ENCODE data around the gene CCL11.

CCL11 gene

DNA sequence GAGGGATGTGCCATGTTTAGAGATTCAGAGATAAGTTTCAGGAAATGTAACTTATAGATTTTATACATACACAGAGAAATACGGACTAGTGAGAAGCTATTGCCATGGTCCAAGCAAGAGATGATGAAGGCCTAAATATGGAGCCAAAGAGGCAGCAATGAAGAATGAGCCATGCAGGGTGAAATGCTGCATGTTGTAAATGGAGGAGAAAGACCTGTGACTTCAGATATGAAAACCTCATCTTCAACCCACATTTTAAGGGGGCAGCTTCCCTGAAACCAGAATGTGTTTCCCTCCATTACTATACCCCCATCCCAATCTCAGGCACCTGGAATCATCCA is 27.6 kb upstream of the CCL11 start:
- DNase-seq = no peak

DNA sequence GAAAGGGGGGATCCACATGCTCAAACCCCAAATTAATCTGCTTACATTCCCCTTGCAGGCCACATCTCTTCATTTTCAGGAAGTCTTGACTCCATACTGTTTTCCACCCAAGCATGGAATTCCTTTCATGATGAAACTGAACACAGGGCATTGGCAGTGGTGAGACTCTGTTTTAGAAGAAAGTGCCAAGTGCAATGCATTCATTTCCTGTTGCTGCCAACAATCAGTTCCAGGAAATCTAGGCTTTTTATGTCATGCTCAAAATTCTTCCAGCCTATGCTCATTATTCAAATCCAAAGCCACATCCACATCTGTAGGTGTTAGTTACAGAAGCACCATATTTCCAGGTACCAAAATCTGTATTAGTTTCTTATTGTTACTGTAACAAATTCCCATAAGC is 26.4 kb upstream of the CCL11 start:
- DNase-seq = no peak

DNA sequence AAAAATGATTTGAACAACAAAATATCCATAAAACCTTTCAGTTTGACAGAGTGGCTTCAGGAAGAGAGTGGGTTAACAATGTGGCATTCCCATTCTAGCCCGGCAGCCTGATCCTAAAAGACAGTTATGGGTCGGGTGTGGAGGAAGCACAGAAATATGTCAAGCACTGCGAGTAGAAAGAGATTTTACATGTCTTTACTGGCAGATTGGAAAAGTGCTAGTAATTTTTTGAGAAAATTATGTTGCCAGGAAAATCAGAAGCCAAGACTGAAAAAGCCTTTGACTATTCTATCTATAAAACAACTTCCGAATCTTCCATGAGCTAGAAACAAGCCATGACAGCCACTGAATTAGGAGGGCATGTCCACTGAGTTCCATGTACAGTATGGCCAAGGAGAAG is 24.7 kb upstream of the CCL11 start:
- no peak for DNase-seq

DNA sequence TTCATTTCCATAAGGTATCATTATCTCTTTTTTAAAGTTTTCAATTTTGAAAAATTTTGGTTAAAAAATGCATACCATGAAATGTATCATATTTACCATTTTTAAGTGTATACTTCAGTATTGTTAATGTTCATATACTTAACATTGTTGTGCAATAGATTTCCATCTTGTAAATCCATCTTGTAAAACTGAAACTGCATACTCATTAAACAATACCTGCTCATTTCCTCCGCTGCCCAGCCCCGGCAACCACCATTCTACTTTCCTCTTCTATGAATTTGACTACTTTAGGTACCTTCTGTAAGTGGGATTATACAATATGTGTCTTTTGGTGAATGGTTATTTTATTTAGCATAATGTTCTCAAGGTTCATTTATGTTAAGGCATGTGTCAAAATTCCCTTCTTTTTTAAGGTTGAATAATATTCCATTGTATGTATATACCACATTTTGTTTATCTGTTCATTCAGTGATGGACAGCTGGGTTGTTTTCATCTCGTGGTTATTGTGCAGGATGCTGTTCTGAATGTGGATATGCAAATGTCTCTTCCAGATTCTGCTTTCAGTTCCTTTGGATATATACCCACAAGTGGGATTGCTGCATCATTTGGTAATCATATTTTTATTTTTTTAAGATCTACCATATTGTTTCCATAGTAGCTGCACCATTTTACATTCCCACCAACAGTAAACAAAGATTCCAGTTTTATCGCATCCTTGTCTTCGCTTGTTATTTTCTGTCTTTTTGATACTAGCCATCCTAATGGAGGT is 23.8 kb upstream of the CCL11 start:
- no peak for DNase-seq

DNA sequence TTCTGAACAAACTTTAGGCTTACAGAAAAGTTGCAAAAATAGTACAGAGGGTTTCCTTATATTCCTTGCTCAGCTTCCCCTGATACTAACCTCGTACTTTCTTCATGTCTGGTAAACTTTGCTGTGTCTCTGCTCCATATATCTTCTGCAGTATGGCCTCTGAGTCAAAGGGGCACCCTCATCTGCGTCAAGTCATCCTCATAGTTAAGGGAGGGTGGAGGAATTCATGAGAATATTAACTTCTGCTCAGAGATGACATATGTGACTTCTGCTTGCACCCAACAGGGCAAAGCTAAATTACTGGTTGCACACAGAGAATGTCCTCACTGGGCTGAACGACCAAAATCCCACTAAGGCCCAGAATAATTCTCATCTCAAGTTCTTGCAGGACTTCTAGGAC is 19.8 kb upstream of the CCL11 start:
- no peak for DNase-seq

DNA sequence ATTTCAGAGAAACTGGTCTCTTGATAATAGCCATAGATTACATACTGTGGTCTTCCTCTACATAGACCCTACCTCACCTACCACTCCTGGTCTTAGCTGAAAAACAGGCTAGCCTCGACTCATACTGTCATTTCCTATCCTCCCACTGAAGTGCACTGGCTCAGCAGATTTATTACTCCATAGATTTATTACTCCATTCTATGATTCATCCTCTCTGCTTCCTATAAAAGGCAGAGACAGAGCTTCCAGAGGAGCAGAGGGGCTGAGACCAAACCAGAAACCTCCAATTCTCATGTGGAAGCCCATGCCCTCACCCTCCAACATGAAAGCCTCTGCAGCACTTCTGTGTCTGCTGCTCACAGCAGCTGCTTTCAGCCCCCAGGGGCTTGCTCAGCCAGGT is 15.6 kb upstream of the CCL11 start, which contains the start of gene CCL7:
TSS of gene CCL7 (plus strand) at position 253 of the 400 bp plus-strand sequence. CDS start at position 323, 70 bp downstream.
- no peak for DNase-seq

DNA sequence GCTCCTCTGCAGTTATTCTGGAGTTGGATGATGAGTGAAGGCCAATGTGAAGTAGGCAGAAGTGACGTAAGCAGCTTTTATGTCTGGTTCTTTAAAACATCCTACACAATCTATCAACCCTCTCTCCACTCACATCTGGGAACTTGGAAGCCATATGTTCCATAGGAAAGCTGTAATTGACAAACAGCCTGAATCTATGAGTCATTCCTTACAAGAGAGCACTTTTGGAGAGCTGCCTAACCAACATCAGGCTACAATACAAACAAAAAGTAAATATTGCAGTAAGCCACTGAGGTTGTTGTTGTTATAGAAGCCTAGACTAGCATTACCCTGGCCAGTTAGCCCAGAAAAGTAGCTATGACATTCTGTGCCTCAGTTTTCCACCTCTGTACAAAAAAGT is 9.7 kb upstream of the CCL11 start:
- DNase-seq = no peak

DNA sequence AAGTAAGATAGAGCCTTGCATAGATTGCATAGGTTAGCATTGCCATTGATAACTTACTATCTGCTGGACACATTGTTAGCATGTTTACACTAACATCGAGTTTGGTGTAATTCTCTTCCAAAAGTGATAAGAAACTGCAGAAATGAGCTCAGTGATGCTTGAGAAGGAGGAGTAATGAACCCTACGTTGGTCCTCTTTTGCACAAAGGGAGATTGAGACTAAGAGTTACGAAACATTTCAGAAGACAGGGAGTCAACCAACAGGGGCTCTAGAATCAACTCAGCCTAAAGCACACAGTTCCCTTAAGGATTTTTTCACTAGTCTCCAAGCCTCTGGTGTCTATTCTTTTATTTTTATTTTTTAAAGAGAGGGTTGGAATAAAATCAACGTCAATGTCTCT is 8.7 kb upstream of the CCL11 start:
- DNase-seq = no peak

DNA sequence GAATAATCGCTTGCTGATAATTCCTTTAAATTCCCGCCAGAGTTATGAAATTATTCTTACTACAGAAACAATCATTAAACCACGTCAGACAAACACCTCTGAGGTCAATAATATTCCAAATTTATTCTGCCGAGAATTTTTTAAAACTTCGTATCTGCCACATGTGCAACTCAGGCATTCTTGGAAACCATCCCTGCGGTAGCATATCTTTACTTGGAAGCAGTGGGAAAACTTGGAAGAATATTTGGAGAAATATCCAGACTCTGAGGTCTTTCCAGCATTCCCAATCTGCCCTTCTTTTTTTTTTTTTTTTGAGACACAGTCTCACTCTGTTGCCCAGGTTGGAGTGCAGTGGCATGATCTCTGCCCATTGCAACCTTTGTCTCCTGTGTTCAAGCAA is 2.0 kb upstream of the CCL11 start:
- DNase-seq = no peak

DNA sequence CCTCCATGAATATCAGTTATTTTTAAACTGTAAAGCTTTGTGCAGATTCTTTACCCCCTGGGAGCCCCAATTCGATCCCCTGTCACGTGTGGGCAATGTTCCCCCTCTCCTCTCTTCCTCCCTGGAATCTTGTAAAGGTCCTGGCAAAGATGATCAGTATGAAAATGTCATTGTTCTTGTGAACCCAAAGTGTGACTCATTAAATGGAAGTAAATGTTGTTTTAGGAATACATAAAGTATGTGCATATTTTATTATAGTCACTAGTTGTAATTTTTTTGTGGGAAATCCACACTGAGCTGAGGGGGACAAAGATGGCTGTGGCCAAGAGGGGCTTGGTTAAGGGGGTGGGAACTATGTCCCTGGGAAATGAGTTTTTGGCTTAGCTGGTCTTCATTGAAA is 2.3 kb downstream of the CCL11 start:
- no peak for DNase-seq

DNA sequence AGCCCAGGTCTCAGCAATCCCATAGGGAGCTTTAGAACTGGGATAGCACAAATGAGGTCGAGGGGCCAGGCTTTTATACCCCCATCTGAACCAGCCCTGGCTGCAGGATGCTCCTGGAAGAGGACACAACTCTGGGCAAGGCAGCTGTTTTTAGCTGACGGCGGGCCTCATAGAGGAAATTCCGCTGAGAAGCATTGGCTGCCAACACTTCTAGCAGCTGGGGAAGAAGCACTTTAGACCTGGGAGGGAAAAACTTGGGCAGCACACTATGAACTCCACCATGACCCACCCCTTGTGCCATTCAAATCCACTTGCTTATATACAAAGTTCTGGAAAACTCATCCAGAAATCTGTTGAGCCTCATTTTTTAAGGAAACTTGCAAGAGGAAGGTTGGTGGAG is 5.0 kb downstream of the CCL11 start:
- no peak for DNase-seq

DNA sequence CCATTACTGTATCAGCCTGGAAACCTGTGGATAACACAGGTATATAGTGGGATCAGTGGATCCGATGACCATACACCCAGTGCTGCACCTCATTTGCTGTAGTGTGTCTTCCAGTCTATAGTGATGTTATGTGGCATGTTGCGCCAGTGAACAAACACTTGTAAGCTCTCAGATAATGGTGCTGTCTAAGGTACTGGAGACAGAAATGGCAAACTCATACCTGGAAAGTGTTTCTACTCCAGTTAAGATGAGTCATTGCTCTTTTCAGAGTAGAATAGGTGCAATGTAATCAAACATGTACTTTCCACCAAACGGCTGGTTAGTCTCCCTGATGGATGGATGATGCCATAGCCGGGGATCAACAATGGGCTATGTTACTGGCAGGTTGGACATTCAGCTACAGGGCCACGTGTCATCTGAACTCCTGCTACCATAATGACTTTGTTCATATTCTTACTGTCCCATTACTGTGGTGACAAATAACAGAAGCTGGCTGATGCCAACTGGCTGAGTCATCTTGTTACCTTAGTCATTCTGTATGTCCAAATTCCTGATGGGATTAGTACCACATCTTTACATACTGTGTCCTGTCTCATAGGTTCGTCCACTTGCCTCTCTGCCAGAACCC is 6.3 kb downstream of the CCL11 start:
- no peak for DNase-seq

DNA sequence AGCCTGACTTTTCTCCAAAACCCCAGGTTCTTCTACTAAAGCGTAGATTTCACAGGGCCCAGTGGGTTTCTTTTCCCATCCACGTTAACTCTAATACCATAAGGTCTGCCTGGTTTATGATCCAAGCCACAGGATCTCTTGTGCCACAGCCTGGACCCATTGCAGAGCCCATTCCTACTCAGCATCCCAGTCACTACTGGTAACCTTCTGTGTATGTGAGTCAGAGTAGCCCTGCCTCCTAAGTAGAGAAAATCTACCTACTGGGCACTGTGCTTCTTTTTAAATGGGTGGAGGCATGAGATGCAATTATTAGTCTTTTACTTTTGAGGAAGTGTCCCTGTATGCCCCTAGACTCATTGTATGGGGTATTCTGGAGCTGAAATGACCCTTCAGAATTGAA is 13.5 kb downstream of the CCL11 start:
- no peak for DNase-seq

DNA sequence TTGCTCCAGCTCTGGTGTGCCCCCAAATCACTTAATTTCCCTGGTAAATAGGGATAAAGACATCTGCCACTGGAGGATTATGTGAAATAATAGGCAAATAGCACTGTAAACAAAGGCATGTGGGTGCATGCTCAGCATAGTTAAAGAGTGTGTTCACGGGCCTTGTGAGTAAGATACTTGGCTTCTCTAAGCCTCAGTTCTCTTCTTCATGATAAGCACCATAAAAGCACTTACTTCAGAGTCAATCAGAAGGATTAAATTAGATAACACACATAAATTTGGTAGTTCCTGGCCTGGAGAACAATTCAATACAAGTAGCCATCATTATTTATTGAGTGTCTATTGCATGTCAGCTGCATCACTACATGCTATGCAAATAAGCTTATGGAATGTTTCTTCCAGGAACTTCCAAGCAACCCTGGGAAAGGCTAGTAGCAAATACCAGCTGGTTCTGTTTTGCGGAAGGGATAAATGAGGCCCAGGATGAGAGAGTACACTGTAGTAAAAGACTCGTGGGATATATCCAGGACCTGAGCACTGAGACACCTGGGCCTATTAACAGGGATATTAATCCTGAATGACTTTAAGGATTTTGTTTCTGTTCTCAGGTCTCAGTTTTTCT is 14.5 kb downstream of the CCL11 start:
- DNase-seq = no peak

DNA sequence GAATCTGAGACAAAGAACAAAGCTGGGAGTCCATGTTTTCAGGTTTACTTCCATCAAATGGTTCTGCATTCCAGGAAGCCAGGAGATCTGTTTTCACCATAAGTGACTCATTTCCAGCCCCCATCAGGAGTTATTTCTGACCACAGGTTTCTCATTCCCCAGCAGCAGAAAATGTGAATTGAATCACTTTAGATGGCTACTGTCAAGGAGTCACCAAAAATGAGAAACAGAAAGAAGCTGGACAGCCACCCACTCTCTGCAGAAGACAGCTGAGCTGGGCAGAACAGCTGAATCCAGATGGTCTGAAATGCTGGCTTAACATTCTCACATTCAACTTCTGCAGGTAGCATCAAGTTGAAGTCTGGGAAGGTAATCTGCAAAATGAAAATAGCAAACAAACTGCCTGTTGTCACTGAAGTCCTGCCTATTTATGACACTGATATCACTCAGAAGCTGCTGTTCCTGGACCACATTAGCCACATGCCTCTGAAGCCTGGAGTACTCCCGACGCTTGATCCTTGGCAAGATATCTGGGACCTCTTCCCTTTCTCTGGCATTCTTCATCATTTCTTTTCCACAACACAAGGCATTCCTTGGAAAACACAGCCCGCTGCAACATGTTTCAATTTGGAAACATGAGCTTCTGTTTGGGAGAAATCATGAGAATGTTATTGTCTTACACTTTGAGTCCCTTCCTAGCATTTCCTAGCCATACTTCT is 15.3 kb downstream of the CCL11 start:
- DNase-seq = no peak

DNA sequence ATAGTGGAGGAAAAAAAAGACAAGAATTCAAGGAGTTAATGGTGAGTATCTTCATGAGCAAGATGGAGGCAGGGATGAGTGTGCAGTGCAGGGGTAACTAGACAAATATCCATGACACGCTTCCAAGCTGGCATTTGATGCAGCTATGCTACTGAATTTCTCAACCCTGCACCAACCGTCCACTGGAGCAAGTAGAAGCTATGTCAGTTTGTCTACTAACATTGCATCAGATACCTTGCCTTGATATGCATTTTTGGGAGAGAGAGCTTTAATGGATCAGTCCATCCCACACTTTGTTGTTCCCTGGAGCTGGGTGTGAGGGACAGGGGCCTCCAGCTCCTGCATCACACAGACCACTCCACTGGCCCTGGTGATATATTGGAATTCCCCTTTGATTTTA is 16.4 kb downstream of the CCL11 start:
- DNase-seq = no peak

DNA sequence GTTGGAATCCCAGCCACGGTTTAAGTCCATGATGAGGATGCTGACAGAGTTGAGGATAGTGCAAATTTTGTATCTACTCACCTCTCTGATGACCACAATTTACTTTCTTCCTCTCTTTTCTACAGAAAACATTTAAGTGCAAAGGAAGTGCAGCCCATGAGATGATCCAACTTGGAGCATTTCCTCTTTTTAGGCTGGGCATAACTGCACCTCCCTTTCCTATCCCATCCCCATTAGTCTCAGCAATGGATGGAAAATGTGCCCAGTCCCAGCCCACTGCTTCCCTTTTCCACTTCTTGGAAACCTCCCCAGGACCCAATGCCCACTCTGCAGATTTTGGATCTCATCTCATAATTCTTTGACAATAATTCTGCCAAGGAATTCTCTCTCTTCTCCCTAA is 17.1 kb downstream of the CCL11 start:
- no peak for DNase-seq

DNA sequence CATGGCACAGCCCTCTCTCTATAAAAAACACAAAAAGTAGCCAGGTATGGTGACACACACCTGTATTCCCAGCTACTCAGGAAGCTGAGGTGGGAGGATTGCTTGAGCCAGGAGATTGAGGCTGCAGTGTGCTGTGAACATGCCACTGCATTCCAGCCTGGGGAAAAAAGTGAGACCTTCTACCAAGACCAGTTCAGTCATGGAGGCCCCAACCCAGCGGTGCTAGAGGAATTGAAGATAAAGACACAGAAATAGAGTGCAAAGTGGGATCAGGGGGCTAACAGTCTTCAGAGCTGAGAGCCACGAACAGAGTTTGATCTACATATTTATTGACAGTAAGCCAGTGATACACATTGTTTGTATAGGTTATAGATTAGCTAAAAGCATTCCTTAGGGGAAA is 18.1 kb downstream of the CCL11 start:
- no peak for DNase-seq

DNA sequence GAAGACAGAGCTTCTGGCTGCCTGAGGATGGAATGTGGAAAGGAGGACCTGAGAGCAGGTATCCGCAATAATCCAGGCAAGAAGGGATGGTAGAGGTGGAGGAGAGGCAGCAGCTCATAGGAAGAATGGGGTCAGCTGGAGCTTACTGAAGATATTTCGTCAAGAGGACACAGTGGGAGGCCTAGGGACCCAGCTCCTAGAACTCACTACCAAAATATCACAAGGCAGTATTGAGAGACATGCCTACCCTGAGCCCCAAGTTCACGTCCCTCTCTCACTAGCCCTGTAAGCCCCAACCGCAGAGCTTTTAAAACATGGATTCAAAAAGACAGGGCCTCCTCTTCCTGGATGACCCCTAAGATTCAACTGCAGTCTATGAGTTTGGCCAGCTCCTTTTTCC is 19.5 kb downstream of the CCL11 start:
- DNase-seq = no peak

DNA sequence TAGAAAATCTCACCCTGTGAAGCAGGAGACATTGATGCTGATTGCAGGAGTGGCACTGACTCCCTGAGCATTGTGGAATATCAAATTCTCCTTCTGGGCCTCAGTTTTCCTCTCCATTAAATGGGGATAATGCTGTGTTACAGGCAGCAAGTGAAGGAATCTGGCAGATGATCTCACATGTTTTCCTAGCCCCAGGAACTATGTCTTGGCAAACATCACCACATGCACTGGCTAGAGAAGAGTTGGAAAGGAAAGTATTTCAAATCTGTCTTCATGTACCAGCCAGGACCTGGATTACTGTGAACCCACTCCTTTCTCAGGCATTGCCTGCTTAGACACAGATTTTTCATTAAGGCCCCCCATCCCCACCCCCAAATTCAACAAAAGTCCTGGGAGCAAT is 20.1 kb downstream of the CCL11 start:
- no peak for DNase-seq

DNA sequence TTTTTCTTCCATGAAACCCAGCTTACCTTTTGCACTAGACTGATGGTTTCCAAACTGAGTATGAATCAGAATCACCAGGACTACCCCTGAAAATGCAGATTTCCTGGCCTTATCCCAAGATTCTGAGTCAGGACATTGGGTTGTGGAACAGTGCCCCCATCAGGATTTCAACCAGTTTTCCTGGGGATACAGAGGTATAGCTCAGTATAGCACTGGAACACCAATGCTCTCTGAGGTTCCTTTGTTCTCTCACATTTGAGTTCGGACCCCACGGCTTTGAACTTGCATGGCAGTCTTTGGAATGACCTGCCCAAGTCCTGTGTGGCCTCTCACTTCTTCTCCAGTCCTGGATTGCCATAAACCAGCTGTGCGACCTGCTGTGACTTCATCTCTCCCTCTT is 20.9 kb downstream of the CCL11 start:
- DNase-seq = no peak

DNA sequence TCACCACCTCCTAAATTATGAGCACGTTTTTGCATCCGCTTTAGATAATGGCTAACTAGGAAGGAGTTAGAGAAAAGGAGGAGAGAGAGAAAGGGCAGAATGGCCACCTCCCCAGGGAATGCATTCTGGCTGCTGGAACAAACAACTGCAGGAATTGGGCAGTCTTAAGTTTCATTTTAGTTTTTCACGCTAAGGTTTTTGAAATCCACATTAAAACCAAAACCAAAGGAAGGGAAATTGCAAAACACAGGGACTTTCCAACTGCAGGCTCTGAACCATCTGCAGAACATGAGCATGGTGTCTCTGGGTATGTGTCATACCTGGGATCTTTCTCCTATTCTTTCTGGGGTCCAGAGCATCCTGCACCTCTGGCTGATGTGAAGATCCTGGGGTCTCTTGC is 21.6 kb downstream of the CCL11 start:
- no peak for DNase-seq

DNA sequence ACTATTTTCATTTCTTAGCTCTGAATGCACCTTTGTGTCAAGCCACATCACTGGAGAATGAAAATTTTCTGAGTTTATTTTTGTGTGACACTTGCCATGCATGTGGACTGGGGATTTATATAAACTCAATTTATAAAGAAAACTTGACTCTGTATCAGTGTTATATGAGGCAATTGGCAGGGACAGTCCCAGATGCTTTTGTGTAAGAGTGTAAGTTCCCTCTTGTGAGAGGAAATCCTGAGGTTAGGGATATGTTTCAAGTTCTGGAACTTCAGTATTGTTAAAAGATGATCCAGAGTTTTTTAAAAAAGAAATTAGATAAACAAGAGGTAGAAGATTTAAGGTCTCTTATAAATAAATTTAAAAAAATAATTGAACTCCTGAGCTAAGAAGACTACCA is 22.8 kb downstream of the CCL11 start:
- DNase-seq = no peak

DNA sequence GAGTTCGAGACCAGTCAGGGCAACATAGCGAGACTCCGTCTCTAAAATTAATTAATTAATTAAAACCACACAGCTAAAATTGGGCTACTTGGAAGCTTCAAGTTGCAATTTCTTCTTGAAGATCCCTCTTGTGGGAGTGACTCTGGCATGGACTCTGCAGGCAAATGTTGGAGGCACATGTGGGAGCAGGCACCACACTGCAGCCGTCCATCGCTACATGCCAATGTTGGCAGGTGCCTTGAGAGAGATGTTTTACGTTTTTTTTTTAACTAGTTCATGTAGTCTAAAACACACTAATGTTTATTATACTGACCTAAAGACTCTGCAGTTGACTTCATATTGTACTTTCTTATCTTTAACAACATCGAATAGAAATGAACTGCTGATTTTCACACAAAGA is 25.7 kb downstream of the CCL11 start:
- DNase-seq = no peak
